Anterior cingulate cortex (tissue), 58 donors: ENCODE measurements around the gene KCNK6.
"Not testable (repeated sequence)": the region's sequence is repeated elsewhere in the genome, so short reads cannot be mapped to it uniquely, and the experiment has no call there.

Experiments
- DNase-seq, 58 donors: peaks; one replicate each; lab custom pipeline; 2025; lab: John Stamatoyannopoulos, UW

The KCNK6 gene

GRCh38 chr19:38359242-38360021 is 39.8 kb downstream of the KCNK6 start:
- DNase-seq: no peak

GRCh38 chr19:38360351-38360750 is 40.7 kb downstream of the KCNK6 start:
- no peak for DNase-seq

GRCh38 chr19:38360839-38361631 is 41.4 kb downstream of the KCNK6 start:
- no peak for DNase-seq

GRCh38 chr19:38361633-38362075 is 42.0 kb downstream of the KCNK6 start:
- DNase-seq: peak in 53 of 58 donors; percentile 4 to 84 (median 36)

- peak in 11 of 58 donors; percentile 15 to 84 (median 39) for DNase-seq
These were observed 42.7 kb downstream of the KCNK6 start for GRCh38 chr19:38362076-38362945.

- not testable (repeated sequence) for DNase-seq
These were observed 43.5 kb downstream of the KCNK6 start for GRCh38 chr19:38362946-38363688.

- DNase-seq: no peak
These were observed 47.4 kb downstream of the KCNK6 start for GRCh38 chr19:38367041-38367440.

GRCh38 chr19:38369584-38369983 is 49.9 kb downstream of the KCNK6 start:
- no peak for DNase-seq

GRCh38 chr19:38370299-38370698 is 50.7 kb downstream of the KCNK6 start:
- peak in 1 of 58 donors; percentile 9 for DNase-seq

GRCh38 chr19:38371081-38371480 is 51.4 kb downstream of the KCNK6 start:
- no peak for DNase-seq

- peak in 1 of 58 donors; percentile 64 for DNase-seq
These were observed 54.3 kb downstream of the KCNK6 start for GRCh38 chr19:38373907-38374331.

- peak; percentile 76 to 100 (median 99) for DNase-seq
These were observed 54.9 kb downstream of the KCNK6 start, which contains the start of gene PSMD8 for GRCh38 chr19:38374332-38375097. Gene PSMD8 (plus strand): TSS chr19:38374571. CDS start chr19:38374602, 31 bp downstream.

GRCh38 chr19:38375098-38375493 is 55.5 kb downstream of the KCNK6 start:
- no peak for DNase-seq

- no peak for DNase-seq
These were observed 56.1 kb downstream of the KCNK6 start for GRCh38 chr19:38375748-38376147.

GRCh38 chr19:38376576-38376975 is 56.9 kb downstream of the KCNK6 start:
- no peak for DNase-seq

GRCh38 chr19:38377052-38377451 is 57.4 kb downstream of the KCNK6 start:
- no peak for DNase-seq

GRCh38 chr19:38378866-38379265 is 59.2 kb downstream of the KCNK6 start:
- no peak for DNase-seq

- DNase-seq: no peak
These were observed 61.5 kb downstream of the KCNK6 start for GRCh38 chr19:38381138-38381537.
